Activated CD8-positive, alpha-beta memory T cell treated with anti-CD3 and anti-CD28 coated beads, Interleukin-2, amount 10 ng/mL, durations not matched to agents 7 days and 5 days (primary cell): ENCODE results near the gene SLC1A7. TPM values are rescaled to one million over a fixed set of nuclear protein-coding genes. Genes with fewer than 3 reads are reported as not detected.

Experiments used
- ATAC-seq: fragments of 150-1000 bp; cut with Tn5 transposase; one replicate; pipeline ENCODE4 v1.10.0; 2021; ENCODE audit warnings: moderate library complexity
- CTCF ChIA-PET: fragments of 350-600 bp; sonication (Branson Sonifier 250); formaldehyde crosslinking; loops from one replicate; lab custom pipeline; 2021; ENCODE audit warnings: antibody characterized with exemption; lab: Charles Lee
- DNase-seq: peaks from one replicate; pipeline ENCODE4 v3.0.0-alpha.2; 2020
- H3K27ac Mint-ChIP-seq: one replicate; pipeline ENCODE4 v1.8.0; 2021; ENCODE audit warnings: mild to moderate bottlenecking, mixed read lengths
- H3K27me3 Mint-ChIP-seq: one replicate; pipeline ENCODE4 v1.8.0; 2021; ENCODE audit warnings: mixed read lengths
- H3K36me3 Mint-ChIP-seq: one replicate; pipeline ENCODE4 v1.8.0; 2021; ENCODE audit warnings: mild to moderate bottlenecking, mixed read lengths
- H3K4me1 Mint-ChIP-seq: one replicate; pipeline ENCODE4 v1.8.0; 2021; ENCODE audit warnings: mixed read lengths
- H3K4me3 Mint-ChIP-seq: one replicate; pipeline ENCODE4 v1.8.0; 2021; ENCODE audit warnings: mild to moderate bottlenecking, moderate library complexity, mixed read lengths
- H3K9me3 Mint-ChIP-seq: one replicate; pipeline ENCODE4 v1.8.0; 2022; ENCODE audit warnings: low read depth, mixed read lengths
- total RNA-seq, 2 experiments: library from RNA; stranded (reverse); gene quantifications; one replicate each; pipeline ENCODE4 v1.2.3, GENCODE V29; 2021

The SLC1A7 gene
- total RNA-seq, 2 experiments from 2014 or later = not detected

DNA sequence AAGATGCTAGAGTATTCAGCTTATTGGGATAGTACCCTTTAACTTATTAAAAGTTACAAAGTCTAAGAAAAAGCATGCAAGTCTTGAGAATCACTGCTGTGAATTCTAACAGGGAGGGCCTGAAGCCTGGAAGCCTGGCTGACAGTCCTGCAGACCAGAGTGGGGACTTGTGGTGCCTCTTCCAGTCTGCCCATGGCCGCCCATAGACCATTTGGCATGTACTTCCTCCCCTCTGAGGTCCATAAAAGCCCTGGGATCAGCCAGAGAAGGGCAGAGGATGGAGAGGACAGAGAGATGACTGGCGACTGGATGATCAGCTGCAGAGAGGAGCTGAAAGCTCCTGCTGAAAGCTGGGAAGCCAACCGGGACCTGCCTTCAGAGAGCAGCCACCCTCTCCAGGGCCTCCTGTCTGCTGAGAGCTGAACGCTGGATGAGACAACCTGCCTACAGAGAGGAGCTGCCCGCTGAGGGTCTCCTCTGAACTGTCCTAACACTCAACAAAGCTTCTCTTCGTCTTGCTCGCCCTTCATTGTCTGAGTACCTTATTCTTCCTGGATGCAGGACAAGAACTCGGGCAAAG lies 12.5 kb upstream of the SLC1A7 start:
- H3K4me1 Mint-ChIP-seq = no peaks in the 10 kb centered on the region
- CTCF ChIA-PET = interaction anchor here (1.4 kb wide), 1 partner anchor 27 kb away, joined by 3 read pairs; no protein-coding TSS in a partner anchor
- ATAC-seq = no peak
- no peak for DNase-seq
- H3K9me3 Mint-ChIP-seq = no peaks in the 10 kb centered on the region
- H3K27me3 Mint-ChIP-seq = peaks cover 7% of the 10 kb centered on the region
- no peak overlapping the region for H3K27ac Mint-ChIP-seq
- H3K36me3 Mint-ChIP-seq = no peaks in the 10 kb centered on the region
- no peak overlapping the region for H3K4me3 Mint-ChIP-seq

- CTCF ChIA-PET = interaction anchor here (1.4 kb wide), 1 partner anchor 29 kb away, joined by 3 read pairs; no protein-coding TSS in a partner anchor
- no peak overlapping the region for H3K27ac Mint-ChIP-seq
- H3K9me3 Mint-ChIP-seq = no peaks in the 10 kb centered on the region
- ATAC-seq (no peak), DNase-seq (no peak)
- no peaks in the 10 kb centered on the region for H3K4me1 Mint-ChIP-seq
- H3K27me3 Mint-ChIP-seq = peaks cover 7% of the 10 kb centered on the region
- no peak overlapping the region for H3K4me3 Mint-ChIP-seq
- no peaks in the 10 kb centered on the region for H3K36me3 Mint-ChIP-seq
These were observed 11.3 kb upstream of the SLC1A7 start for GRCh38 chr1:53153752-53154151.

DNA sequence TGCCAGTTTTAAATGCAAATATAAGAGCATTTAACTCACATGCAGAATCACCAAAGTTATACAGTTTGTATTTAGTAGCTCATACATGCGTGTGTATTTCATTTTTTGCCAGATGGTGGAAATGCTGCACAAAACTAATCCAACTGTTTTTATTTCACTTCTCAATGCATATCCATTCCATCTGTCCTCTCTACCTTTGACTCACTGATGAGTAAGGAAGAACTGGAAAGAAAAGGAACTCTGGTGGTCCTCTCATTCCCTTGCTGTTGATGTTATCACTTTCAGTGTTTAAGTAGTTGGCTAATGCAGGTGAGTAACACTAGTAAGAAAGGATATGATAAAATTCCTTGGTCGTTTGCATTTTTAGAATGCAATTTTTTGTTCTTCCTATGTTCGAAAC lies 5.7 kb upstream of the SLC1A7 start:
- H3K9me3 Mint-ChIP-seq = no peaks in the 10 kb centered on the region
- CTCF ChIA-PET = no interaction called here
- ATAC-seq = no peak
- DNase-seq = no peak
- no peak overlapping the region for H3K27ac Mint-ChIP-seq
- H3K4me1 Mint-ChIP-seq = no peaks in the 10 kb centered on the region
- no peak overlapping the region for H3K4me3 Mint-ChIP-seq
- H3K27me3 Mint-ChIP-seq = peaks cover 2% of the 10 kb centered on the region
- H3K36me3 Mint-ChIP-seq = no peaks in the 10 kb centered on the region

- no peak overlapping the region for H3K27ac Mint-ChIP-seq
- H3K4me1 Mint-ChIP-seq = no peaks in the 10 kb centered on the region
- no peaks in the 10 kb centered on the region for H3K9me3 Mint-ChIP-seq
These were observed 4.7 kb upstream of the SLC1A7 start for GRCh38 chr1:53147174-53147573.

GRCh38 chr1:53145942-53146708 lies 3.7 kb upstream of the SLC1A7 start:
- Mint-ChIP-seq H3K27me3 (no peaks in the 10 kb centered on the region), H3K4me3 (no peak overlapping the region), H3K36me3 (no peaks in the 10 kb centered on the region), H3K9me3 (no peaks in the 10 kb centered on the region), H3K27ac (no peak overlapping the region), H3K4me1 (no peaks in the 10 kb centered on the region)
- CTCF ChIA-PET = no interaction called here
- DNase-seq (no peak), ATAC-seq (no peak)

More at GRCh38 chr1:53147174-53147573, 4.7 kb upstream of the SLC1A7 start:
- Mint-ChIP-seq H3K4me3 (no peak overlapping the region), H3K36me3 (no peaks in the 10 kb centered on the region), H3K27me3 (no peaks in the 10 kb centered on the region)
- ATAC-seq (no peak), DNase-seq (no peak)
- CTCF ChIA-PET = interaction anchor here (0.7 kb wide), 1 partner anchor 438 kb away, joined by 3 read pairs; no protein-coding TSS in a partner anchor

GRCh38 chr1:53145619-53145941 lies 3.1 kb upstream of the SLC1A7 start:
- DNase-seq (no peak), ATAC-seq (no peak)
- Mint-ChIP-seq H3K4me3 (no peak overlapping the region), H3K4me1 (no peaks in the 10 kb centered on the region), H3K36me3 (no peaks in the 10 kb centered on the region), H3K9me3 (no peaks in the 10 kb centered on the region), H3K27ac (no peak overlapping the region), H3K27me3 (no peaks in the 10 kb centered on the region)
- CTCF ChIA-PET = no interaction called here

DNA sequence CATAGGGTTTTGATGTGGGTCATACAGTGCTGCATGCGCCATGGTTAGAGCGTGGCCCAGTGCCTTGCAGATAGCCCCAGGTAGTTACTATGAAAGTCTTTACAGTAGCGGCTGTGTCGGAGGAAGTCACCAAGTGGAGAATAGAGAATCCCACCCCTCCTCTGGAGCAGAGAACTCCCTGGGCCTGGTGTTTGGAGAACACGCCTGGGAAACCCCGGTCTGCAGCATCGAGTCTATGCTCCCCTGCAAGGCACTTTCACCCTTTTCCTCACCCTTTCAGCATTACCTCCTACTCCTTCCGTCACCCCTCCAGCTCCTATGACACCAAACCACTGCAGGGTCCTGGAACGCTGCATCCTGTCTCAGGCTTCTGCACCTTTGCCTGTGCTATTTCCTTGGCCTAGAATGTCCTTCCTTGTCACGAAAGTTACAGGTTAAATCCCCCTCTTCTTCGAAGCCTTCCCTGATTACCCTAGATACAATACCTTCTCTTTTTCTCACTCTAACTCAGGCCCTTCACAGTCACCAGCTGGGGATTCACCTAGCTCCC lies 2.7 kb upstream of the SLC1A7 start:
- CTCF ChIA-PET = interaction anchor here (0.6 kb wide), 1 partner anchor 1170 kb away, joined by 3 read pairs; no protein-coding TSS in a partner anchor
- no peaks in the 10 kb centered on the region for H3K36me3 Mint-ChIP-seq
- DNase-seq = no peak
- H3K27me3 Mint-ChIP-seq = no peaks in the 10 kb centered on the region
- no peaks in the 10 kb centered on the region for H3K9me3 Mint-ChIP-seq
- no peak for ATAC-seq
- no peak overlapping the region for H3K27ac Mint-ChIP-seq
- H3K4me3 Mint-ChIP-seq = no peak overlapping the region
- no peaks in the 10 kb centered on the region for H3K4me1 Mint-ChIP-seq

DNA sequence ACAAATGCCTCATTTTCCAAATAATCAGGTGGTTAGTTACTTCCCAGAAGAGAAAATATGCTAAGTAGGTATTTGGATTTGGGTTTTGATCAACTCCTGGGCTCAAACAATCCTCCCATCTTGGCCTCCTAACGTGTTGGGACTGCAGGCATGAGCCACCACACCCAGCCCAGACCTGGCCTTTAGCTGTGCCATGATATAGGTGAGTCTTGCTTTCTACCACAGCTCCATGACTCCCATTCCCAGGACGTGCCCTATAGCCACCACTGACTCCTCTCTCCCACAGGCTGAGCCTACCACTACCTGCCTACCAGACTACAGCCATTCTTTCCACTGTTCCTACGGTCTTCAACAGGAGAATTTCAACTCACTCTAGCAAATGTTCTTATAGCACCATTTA lies 1.8 kb upstream of the SLC1A7 start:
- no peaks in the 10 kb centered on the region for H3K4me1 Mint-ChIP-seq
- ATAC-seq = no peak

GRCh38 chr1:53143527-53143926 lies 1.1 kb upstream of the SLC1A7 start:
- H3K4me1 Mint-ChIP-seq = no peaks in the 10 kb centered on the region
- no peak for ATAC-seq
- H3K4me3 Mint-ChIP-seq = no peak overlapping the region
- no peaks in the 10 kb centered on the region for H3K9me3 Mint-ChIP-seq
- H3K27ac Mint-ChIP-seq = no peak overlapping the region
- no peak for DNase-seq
- CTCF ChIA-PET = no interaction called here
- H3K36me3 Mint-ChIP-seq = no peaks in the 10 kb centered on the region
- no peaks in the 10 kb centered on the region for H3K27me3 Mint-ChIP-seq

More for the DNA sequence above, 1.8 kb upstream of the SLC1A7 start:
- Mint-ChIP-seq H3K27me3 (no peaks in the 10 kb centered on the region), H3K36me3 (no peaks in the 10 kb centered on the region), H3K27ac (no peak overlapping the region), H3K9me3 (no peaks in the 10 kb centered on the region), H3K4me3 (no peak overlapping the region)
- DNase-seq = no peak
- CTCF ChIA-PET = no interaction called here

DNA sequence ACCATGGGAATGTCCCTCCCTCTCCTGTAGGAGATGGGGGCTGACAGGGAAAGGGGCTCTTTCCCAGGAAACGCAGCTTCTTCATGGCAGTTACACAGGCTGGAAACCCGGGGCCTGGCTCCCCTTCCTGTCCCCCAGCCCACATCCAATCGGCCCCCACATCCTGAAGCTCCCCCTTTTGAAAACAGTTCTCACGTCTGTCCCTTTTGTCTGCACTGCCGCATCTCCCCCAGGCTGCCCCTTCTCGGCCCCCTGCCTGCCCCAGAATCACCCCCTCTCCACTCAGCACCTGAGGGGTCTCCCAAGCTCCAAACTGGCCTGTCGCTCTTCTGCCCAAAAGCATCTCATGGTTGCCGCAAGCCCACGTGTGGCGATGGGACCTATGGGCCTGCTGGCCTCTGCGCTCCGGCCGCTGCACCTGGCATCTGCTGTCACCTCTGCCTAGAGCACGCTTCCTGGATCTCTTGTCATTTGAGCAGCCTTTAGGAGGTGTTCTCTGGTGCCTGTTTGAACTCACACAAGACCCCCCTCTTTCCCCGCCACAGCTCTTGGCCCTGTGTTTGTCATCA lies 867 bp downstream of the SLC1A7 start:
- ATAC-seq = no peak
- DNase-seq = peak; percentile 23
- Mint-ChIP-seq H3K4me3 (no peak overlapping the region), H3K36me3 (peaks cover 4% of the 10 kb centered on the region), H3K4me1 (no peaks in the 10 kb centered on the region), H3K27ac (no peak overlapping the region), H3K9me3 (peaks cover 6% of the 10 kb centered on the region), H3K27me3 (no peaks in the 10 kb centered on the region)
- CTCF ChIA-PET = no interaction called here

GRCh38 chr1:53140451-53140850 lies 2.0 kb downstream of the SLC1A7 start:
- H3K27me3 Mint-ChIP-seq = no peaks in the 10 kb centered on the region
- CTCF ChIA-PET = no interaction called here
- ATAC-seq = no peak
- no peak overlapping the region for H3K4me3 Mint-ChIP-seq
- H3K9me3 Mint-ChIP-seq = peaks cover 6% of the 10 kb centered on the region
- H3K4me1 Mint-ChIP-seq = no peaks in the 10 kb centered on the region
- no peak overlapping the region for H3K27ac Mint-ChIP-seq
- H3K36me3 Mint-ChIP-seq = peaks cover 4% of the 10 kb centered on the region
- DNase-seq = no peak

DNA sequence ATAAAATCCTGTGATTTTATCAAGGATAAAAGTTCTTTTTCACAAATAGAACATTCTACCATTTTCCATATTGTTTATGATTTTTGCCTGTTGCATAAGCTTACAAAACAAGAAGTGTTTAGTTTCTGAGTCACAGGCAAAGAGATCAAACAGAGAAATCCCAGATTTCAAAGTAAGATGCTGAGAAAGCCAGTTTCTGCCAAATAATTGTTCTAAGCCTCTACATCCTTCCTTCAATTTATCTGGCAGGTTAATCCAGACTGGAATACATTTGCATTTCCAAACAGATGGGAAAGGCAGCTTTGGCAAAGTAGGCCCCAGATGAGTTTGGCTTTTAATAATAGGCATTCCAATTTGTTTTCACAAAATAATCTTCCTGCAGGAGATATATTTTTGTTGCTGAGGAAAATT lies 2.5 kb downstream of the SLC1A7 start:
- CTCF ChIA-PET = no interaction called here
- Mint-ChIP-seq H3K9me3 (peaks cover 6% of the 10 kb centered on the region), H3K36me3 (peaks cover 4% of the 10 kb centered on the region), H3K27ac (no peak overlapping the region), H3K27me3 (no peaks in the 10 kb centered on the region), H3K4me3 (no peak overlapping the region), H3K4me1 (no peaks in the 10 kb centered on the region)
- DNase-seq = no peak
- no peak for ATAC-seq

DNA sequence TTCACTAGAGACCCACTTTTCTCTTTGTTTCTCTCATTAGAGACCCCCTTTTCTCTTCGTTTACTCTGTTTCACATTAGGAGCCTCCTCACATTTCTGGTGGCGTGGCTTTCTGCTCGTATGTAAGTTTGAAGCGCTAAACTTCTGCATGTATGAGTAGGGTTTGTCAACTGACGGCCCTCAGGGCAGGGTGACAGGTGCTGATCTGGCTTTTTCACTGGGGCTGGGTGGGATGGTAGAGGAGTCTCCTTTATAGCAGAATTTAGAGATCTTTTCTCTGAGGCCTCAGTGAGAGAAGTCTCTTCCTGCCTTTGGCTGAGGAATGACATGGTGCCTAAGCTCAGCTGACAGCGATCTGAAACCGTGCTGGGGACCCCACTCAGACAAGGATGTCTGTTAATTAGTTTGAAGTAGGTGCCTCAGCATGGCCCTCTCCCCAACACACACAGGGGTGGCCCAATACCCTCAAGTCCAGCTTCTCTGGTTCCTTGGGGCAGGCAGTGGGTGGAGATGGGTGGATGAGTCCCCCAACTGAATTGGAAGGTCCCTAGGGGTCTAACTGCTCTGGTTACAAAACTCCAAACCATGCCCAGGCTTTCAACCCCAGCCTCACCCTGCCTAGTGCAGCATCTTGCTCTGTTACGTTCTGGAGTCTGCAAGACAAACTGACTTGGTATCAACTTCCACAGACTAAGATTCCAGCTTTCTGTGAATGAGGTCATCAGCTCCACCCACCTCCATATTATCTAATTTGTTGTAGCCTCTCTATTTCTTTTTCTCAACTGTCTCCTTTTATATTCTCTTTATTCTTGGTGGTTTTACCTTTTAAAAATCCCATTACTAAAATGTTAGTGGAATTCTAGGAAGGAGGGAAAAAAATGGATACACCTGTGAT lies 3.2 kb downstream of the SLC1A7 start:
- no peak overlapping the region for H3K4me3 Mint-ChIP-seq
- H3K9me3 Mint-ChIP-seq = peaks cover 6% of the 10 kb centered on the region
- no peaks in the 10 kb centered on the region for H3K4me1 Mint-ChIP-seq
- no peaks in the 10 kb centered on the region for H3K27me3 Mint-ChIP-seq
- no peak overlapping the region for H3K27ac Mint-ChIP-seq
- CTCF ChIA-PET = no interaction called here
- no peak for ATAC-seq
- peaks cover 4% of the 10 kb centered on the region for H3K36me3 Mint-ChIP-seq
- DNase-seq = peak; percentile 35
